Mesothelial cell of epicardium (in vitro differentiated cells): ENCODE results near the gene MED22. TPM values are rescaled to one million over a fixed set of nuclear protein-coding genes. Genes with fewer than 3 reads are reported as not detected.
"Not testable (repeated sequence)": the region's sequence is repeated elsewhere in the genome, so short reads cannot be mapped to it uniquely, and the experiment has no call there.

Source experiments
- DNase-seq, 2 experiments: peaks; one replicate each; pipeline ENCODE4 v3.0.0; 2021; ENCODE audit warnings: low spot score in 2 of 2; ENCODE audit not compliant: unreplicated experiment in 2 of 2
- H3K27ac Mint-ChIP-seq: 2 replicates; pipeline ENCODE4 v1.8.0; 2021; ENCODE audit warnings: mixed read lengths
- H3K27me3 Mint-ChIP-seq: 2 replicates; pipeline ENCODE4 v1.8.0; 2021; ENCODE audit warnings: low read depth, mixed read lengths
- H3K36me3 Mint-ChIP-seq: 2 replicates; pipeline ENCODE4 v1.8.0; 2021; ENCODE audit warnings: mixed read lengths
- H3K4me1 Mint-ChIP-seq: 2 replicates; pipeline ENCODE4 v1.8.0; 2021; ENCODE audit warnings: mixed read lengths
- H3K4me3 Mint-ChIP-seq: 2 replicates; pipeline ENCODE4 v1.8.0; 2021; ENCODE audit warnings: mild to moderate bottlenecking, moderate library complexity, mixed read lengths
- H3K9me3 Mint-ChIP-seq: 2 replicates; pipeline ENCODE4 v1.8.0; 2021; ENCODE audit warnings: mixed read lengths
- CTCF ChIP-seq: fragments of 200-600 bp; sonication (generic); IDR thresholded peaks from one replicate; pipeline ENCODE4 v1.5.0; 2021; ENCODE audit warnings: antibody characterized with exemption; ENCODE audit not compliant: unreplicated experiment
- total RNA-seq: library from RNA; stranded (reverse); gene quantifications from 3 replicates; pipeline ENCODE4 v1.2.1, GENCODE V29; 2021

Gene MED22
- total RNA-seq, 1 donor from 2014 or later: 35.1 TPM

DNA sequence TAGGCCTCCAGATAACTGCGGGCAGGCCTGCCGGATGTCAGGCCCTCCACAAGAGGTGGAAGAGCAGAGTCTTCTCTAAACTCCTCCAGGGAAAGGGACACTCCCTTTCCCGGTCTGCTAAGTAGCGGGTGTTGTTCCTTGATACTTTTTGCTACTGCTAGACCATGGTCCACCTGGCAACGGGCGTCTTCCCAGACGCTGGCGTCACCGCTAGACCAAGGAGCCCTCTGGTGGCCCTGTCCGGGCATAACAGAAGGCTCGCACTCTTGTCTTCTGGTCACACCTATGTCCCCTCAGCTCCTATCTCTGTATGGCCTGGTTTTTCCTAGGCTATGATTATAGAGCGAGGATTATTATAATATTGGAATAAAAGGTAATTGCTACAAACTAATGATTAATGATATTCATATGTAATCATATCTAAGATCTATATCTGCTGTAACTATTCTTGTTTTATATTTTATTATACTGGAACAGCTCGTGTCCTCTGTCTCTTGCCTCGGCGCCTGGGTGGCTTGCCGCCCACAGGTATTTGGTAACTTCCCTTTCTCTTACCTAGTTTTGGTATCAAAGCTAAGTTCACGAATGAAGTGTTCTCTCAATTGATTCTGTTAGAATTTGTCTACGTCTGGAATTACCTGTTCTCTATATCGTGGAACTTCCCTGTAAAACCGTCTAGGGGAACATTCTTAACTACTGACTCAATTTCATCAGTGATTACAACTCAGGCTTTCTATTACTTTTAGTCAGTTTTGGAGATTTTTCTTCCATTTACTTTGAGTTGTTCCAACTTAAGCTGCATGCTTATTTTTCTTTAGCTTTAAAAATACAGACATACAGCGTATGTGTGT lies 18.4 kb downstream of the MED22 start:
- not testable (repeated sequence) for H3K4me1 Mint-ChIP-seq, H3K27me3 Mint-ChIP-seq, H3K4me3 Mint-ChIP-seq, DNase-seq
- peaks cover 20% of the 10 kb centered on the region for H3K9me3 Mint-ChIP-seq
- H3K27ac Mint-ChIP-seq: peak overlapping the region; percentile 58
- peak; percentile 40 for TF ChIP-seq CTCF
- H3K36me3 Mint-ChIP-seq: peaks cover 30% of the 10 kb centered on the region

GRCh38 chr9:133327834-133328484 lies 20.0 kb downstream of the MED22 start:
- Mint-ChIP-seq H3K4me1 (no peaks in the 10 kb centered on the region), H3K27ac (no peak overlapping the region), H3K9me3 (peaks cover 28% of the 10 kb centered on the region), H3K27me3 (no peaks in the 10 kb centered on the region), H3K36me3 (peaks cover 25% of the 10 kb centered on the region), H3K4me3 (no peak overlapping the region)
- no peak for DNase-seq
- TF ChIP-seq CTCF: no peak

DNA sequence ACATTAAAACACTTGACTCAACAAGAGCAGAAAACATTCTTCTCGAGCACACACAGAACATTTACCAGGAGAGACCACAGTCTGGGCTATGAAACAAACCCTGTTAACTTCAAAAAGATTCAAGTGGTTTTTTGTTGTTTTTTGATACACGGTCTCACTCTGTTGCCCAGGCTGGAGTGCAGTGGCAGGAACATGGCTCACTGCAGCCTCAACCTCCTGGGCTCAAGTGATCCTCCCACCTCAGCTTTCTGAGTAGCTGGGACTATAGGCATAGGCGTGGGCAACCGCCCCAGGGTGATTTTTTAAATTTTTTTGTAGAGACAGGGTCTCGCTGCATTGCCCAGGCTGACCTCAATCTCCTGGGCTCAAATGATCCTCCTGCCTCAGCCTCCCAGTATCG lies 20.9 kb downstream of the MED22 start:
- not testable (repeated sequence) for H3K27me3 Mint-ChIP-seq, DNase-seq, H3K4me1 Mint-ChIP-seq, H3K27ac Mint-ChIP-seq, H3K4me3 Mint-ChIP-seq
- Mint-ChIP-seq H3K36me3 (peaks cover 22% of the 10 kb centered on the region), H3K9me3 (peaks cover 28% of the 10 kb centered on the region)

DNA sequence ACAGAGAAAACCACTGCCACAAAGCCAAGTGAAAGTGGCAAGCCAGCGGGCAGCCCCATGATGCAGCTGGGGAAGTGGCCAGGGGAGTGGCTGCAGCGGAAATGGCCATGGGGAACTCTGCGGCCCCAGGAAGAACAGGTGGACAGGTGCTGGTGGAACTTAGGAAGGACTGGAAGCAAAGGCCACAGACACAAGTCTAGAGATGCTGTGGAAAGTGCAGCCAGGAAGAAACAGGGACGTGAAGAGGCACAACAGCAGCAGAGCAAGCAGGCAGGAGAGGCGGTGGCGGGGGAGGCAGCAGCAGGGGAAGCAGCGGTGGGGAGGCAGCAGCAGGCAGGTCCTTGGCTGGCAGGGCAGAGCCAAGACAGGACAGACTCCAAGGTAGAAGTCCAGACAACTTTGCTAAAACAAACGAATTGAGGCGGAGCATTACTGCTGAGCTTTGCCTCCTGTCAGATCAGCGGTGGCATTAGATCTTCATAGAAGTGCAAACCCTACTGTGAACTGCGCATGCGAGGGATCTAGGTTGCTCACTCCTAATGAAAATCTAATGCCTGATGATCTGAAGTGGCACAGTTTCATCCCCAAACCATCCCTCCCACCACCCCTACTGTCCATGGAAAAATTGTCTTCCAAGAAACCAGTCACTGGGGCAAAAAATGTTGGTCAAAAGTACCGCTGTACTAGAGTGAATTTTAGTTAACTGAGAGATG lies 23.8 kb downstream of the MED22 start:
- Mint-ChIP-seq H3K27me3 (no peaks in the 10 kb centered on the region), H3K4me1 (no peaks in the 10 kb centered on the region), H3K36me3 (peaks cover 11% of the 10 kb centered on the region), H3K4me3 (no peak overlapping the region), H3K9me3 (peaks cover 27% of the 10 kb centered on the region), H3K27ac (no peak overlapping the region)
- no peak for TF ChIP-seq CTCF
- no peak for DNase-seq

GRCh38 chr9:133323211-133323610 lies 24.7 kb downstream of the MED22 start:
- no peak overlapping the region for H3K27ac Mint-ChIP-seq
- no peak overlapping the region for H3K4me3 Mint-ChIP-seq
- peaks cover 2% of the 10 kb centered on the region for H3K36me3 Mint-ChIP-seq
- peaks cover 2% of the 10 kb centered on the region for H3K27me3 Mint-ChIP-seq
- peaks cover 18% of the 10 kb centered on the region for H3K9me3 Mint-ChIP-seq
- DNase-seq: no peak
- no peaks in the 10 kb centered on the region for H3K4me1 Mint-ChIP-seq
- TF ChIP-seq CTCF: no peak

- no peak for TF ChIP-seq CTCF
- Mint-ChIP-seq H3K36me3 (no peaks in the 10 kb centered on the region), H3K27ac (no peak overlapping the region), H3K9me3 (peaks cover 18% of the 10 kb centered on the region), H3K4me1 (no peaks in the 10 kb centered on the region), H3K27me3 (peaks cover 2% of the 10 kb centered on the region), H3K4me3 (no peak overlapping the region)
- no peak for DNase-seq
These were observed 25.2 kb downstream of the MED22 start for GRCh38 chr9:133322701-133323100.
